ENCODE measurements around the gene CALML5.
A peak's percentile ranks its signal among the peaks of the same experiment; 100 is the strongest.

The CALML5 gene, protein sequence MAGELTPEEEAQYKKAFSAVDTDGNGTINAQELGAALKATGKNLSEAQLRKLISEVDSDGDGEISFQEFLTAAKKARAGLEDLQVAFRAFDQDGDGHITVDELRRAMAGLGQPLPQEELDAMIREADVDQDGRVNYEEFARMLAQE

DNA sequence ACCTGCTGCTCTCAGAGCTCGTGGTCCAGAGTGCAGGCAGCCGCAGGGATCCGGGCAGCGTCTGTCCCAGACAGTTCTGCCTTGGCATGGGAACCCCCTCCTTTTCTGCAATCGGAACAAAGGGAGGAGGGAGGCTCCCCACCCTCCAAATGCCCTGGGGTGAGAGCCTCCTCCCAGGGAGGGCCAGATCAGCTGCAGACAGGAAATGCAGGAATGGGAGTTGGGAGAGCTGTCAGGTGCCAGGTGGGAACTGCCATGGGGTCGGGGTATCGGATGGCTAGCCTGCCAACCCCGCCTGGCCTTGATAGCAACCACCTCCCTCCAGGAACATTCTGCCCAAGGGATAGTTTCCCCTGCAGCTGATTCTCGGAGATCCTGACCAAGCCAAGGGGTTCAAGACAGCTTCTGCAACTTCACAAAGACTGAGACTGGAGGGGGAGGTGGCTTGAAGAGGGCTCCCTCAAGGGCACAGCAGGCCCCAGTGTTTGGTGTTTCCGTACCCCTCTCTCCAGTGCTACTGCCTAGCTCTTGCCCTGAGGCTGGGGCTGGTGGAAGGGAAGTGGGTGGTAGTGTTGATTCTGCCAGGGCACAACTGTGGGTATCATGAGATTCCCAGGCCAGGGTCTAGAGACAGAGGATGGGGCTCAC is at the start of gene CALML5:
Gene CALML5, minus strand, starts transcription at position 78 of the 648 bp plus-strand sequence. CDS start 132 bp downstream, outside the sequence.
- DNase-seq = no peak

DNA sequence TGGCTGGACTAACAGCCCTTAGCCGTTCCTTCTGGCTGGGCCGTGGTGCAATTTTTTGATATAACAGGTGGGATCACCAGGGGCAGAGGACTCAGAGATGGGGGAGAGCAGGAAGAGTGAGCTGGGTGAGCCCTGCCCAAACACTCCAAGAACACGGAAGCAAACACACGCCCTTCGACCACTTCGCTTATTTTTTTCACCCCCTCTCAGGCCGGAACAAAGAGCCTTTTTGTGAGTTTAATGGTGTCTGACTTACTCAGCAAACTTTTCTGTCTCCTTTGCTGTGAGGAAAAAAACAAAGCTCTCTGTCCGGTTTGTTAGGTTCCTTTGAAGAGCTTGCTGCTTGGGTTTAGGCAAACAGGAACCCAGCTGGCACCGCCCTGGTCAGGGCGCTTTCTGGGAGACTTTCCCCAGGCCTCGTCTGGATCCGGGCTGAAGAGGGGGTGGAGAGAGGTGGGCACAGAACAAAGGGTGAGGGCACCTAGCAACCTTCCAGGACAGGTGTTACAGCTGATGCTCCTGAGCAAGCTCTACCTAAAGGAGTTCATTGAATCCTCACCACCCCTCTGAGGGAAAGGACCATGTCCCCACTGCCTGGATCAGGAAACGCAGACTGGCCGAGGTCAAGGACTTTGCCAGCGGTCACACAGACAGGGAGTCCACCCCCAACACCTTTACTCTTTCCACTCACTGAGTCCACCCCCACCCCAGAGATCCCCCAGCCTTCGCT is 48.7 kb upstream of the CALML5 start:
- DNase-seq = no peak

DNA sequence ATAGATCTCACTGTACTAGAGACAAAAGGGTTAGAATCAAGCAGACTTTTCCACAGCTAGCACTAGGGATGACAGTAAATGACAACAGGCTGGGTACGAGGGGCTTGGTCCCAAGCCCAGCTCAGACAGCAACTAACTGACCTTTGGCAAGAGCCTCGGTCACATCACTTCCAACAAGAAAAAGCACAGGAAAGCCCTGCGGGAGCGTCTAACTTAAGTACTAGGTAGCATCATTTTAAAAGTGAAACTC is 48.2 kb upstream of the CALML5 start:
- DNase-seq = no peak

DNA sequence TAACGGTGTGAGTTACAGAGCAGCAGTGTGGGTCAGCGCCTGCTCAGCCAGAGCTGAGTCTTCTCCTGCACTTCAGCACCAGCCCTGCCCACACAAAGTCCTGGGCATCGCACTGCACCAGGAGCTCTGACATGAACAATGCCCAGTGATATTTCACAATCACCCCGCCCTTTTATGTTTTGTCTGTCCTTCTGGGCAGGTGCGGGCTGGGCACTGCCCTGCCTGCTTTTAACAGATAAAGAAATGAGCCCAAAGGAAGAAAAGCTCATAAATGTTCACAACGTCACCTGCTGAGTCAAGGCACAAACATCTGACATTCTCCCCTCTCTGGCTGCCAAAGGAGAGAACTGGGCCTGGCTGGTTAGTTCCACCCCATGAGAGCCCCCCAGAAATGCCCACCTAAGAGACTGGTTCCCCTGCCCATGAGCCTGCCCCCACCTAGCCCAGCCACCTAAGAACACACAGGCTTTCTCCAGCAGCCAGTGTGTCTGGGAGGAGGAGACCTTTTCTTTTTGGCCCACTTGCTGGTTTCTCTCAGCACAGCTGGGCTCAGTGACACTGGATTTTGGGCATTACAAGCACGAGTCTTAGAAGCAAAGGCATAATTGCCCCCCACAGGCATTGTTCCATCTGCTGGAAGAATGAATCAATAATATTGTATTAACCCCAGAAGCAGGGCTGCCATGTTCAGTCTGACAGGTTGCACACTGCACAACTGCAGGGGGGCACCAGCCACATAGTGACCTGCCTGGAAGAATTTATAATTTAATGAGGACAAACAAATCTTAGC is 47.7 kb upstream of the CALML5 start:
- DNase-seq = peak; percentile 21

DNA sequence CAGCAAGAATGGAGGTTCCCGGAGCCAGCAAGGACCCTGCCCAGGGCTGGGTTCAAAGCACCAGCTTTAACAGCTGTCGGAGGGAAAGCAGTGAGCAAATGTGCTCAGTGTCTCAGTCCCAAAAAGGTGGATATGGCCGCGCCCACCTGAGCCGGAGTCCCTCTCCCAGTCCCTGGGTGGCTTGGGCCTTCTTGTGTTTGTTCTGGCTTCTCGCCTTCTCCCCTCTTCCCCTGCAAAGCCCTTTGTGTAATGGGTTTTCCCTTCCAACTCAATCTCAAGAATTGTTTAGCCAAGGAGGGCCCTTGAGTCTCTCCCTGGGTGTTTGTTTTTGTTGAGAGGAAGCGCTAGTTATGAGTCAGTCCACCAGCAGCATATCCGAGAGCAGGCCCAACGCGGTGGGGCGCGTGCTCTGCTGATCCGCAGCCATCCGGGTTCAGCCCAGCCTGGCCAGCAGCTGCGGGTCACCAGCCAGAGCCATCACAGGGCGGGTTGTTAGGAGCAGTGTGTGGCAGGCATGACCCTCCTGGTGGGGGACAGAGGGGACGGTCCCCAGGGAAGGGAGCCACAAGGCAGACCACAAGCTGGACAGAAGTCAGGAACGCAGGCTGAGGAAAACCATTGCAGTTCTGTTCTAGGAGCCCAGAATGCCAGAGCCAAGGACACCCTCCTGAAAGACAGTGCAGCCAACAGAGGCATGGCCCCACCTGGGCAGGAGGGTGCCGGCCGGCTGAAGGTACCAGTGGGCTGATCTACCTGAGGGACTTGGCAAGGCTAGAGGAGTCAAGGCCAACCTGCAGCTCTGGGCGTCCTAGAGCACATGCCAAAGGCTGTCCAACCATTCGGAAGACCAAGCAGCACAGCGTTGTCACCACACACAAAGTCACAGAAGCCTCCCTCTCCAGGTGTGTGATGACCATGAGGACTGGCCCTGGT is 46.7 kb upstream of the CALML5 start:
- DNase-seq = no peak

DNA sequence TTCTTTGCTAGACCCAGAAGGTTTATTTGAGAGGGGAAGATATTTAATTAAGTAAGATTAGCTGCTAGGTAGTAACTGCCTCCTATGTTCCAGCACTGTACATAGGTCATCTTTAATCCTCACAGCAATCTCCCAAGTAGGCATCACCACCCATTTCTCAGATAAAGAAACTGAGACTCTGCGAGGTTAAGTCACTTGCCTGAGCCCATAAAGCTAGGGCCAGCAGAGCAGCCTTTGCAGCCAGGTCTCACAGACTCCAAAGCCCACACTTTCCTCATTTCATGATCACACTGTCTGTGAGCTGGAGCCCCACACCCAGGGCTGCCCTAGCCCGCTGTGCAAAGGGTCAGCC is 46.0 kb upstream of the CALML5 start:
- no peak for DNase-seq

DNA sequence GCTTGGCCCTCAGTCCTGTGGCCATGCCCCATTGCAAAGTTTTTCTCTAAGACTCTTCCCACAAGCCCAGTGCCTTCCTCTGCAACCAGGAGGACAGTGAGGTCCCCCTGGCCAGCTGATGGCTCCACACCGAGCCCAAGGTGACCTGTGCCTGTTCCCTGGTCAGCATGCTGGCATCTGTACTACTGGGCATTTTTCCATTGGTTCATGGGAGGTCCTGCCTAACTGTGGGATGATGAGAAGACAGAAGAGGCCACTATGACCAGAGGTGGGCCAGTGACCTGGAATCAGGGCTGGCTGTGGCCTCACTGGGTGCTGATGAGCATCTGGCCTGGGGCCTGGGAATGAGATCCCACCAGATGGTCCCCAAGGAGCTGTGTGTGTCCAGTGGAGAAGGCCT is 45.6 kb upstream of the CALML5 start:
- no peak for DNase-seq

DNA sequence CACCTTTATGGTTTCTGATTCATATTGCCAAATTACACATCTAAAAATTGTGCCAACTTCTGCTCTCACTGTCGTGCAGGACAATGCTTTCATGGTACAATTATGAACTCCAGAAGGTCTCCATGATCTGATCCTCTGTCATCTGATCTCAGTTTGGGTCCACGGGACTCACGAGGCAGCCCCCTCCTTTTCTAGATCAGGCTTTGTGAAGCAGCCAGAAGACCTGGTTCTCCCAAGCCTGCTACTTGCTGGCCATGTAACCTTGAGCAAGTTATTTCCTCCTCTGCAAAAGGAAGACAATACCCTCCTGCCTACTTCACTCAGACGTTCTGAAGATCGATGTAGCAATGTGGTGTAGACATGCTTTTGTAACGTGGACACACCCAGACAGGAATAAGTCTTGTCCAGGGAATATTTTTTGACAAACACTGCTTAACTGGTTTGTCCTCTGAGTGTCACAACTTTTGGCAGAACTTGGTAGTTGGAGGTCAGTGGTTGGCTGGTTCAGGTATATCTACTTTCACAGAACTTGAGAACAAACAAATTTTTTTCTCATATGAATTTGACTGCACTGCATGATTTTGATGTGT is 44.9 kb upstream of the CALML5 start:
- no peak for DNase-seq

DNA sequence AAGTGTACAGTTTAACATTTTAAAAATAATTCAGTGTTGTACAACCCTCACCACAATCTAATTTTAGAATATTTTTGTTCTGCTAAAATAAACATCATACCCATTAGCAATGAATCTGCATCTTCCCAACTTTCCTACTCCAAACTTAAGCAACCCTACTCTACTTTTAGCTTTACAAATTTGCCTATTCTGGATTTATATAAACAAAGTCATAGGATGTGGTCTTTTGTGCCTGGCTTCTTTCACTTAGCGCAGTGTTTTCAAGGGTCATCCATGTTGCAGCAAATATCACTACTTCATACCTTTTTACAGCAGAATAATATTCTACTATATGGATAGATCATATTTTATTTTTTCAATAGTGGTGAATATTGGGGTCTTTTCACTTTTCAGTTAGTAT is 44.3 kb upstream of the CALML5 start:
- DNase-seq = no peak

DNA sequence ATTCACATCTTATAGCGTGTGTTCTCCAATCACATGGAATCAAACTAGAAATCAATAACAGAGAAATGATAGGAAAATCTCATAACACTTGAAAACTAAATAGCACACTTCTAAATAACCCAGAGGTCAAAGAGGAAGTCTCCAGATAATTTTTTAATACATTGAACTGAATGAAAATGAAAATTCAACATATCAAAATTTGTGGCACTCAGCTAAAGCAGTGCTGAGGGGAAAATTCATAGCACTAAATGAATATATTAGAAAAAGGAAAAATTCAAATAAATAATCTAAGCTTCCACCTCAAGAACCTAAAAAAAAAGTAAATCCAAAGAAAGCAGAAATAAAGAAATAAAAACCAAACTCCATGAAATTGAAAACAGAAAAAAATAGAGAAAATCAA is 42.7 kb upstream of the CALML5 start:
- no peak for DNase-seq

DNA sequence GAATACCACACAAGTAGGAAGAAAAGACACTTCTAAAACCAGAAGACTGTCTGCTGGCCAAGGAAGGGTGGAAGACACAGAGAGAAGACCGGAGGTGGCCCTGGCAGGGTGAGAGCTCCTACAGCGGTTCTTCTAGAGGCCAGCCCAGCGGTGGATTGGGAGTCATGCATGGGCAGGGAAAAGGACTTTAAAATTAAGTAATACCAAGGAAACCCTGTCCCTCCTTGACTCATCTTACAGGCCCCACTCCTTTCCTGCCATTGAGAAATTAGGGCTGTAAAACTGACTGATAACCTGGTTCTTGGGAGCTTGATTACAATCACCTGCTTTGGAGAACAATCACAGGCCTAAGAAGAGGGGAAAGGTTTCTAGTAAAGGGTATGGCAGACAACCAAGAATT is 41.5 kb upstream of the CALML5 start:
- DNase-seq = no peak

DNA sequence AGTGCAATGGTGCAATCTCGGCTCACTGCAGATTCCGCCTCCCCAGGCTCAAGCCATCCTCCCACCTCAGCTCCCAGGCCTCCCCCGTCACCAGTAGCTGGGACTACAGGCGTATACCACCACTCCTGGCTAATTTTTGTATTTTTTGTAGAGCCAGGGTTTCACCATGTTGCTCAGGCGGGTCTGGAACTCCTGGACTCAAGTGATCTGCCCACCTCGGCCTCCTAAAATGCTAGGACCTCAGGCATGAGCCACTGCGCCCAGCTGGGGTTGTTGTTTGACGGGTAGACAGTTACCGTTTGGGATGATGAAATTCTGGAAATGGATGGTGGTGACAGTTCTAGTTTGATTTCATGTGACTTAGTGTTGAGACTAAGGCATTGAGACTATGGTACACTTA is 40.7 kb upstream of the CALML5 start:
- no peak for DNase-seq

DNA sequence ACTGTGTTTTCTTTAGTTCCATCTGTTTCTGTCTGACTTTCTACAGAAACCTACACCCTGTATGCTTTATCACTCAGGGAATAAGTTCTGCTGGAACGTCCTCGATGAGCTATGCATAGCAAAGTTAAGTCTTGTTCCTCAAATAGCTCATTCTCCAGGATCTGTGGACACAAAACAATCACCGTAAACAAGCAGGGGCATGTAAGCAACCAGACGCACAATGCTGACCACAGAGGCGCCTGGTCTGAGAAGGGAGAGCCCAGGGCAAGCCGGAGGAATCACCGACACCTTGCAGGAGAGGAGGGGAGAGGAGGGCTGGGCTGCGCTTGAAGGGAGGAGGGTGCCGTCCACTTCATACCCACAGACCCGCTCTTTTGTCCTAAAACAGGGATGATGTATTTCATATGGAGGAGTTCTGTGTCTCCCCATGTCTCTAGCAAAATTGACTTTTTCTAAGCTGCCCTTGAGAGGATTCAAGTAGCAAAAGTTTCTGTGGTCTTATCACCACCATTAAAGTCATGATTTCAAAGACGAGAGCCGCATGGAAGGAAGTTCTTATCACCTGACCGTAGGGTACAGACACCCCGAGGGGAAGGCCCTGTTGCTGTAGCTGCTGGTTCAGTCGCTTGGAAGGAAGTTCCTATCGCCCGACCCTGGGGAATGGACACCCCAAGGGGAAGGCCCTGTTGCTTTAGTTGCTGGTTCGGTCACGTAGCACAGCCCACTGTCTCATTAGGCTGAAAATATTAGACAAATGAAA is 39.7 kb upstream of the CALML5 start:
- no peak for DNase-seq

DNA sequence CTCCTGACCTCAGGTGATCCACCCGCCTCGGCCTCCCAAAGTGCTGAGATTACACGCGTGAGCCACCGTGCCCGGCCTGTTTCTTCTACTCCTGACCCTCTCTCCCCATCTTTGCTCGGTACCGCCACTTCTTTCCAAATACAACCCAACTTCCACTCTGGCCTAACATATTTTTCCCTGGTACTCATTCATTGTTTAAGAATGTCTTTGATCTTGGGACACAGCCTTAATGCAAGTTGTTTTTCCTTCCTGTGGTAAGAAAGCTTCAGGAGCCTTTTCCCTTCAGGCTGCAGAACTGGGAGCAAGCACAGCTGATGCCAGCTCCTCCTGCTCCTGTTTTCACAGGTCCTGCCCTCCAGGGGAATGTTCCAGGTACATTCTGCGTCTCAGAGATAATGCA is 39.1 kb upstream of the CALML5 start:
- no peak for DNase-seq

DNA sequence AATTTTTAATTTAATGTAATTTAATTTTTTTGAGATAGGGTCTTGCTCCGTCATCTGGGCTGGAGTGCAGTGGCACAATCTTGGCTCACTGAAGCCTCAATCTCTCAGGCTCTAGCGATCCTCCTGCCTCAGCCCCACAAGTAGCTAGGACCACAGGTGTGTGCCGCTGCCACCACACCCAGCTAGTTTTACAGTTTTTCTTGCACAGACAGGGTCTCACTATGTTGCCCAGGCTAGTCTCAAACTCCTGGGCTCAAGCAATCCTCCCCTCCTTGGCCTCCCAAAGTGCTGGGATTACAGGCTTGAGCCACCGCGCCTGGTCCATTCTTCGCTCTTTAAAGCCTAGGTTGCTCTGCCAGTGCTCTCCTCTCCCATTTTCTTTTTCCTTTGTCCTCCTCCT is 38.3 kb upstream of the CALML5 start:
- no peak for DNase-seq

DNA sequence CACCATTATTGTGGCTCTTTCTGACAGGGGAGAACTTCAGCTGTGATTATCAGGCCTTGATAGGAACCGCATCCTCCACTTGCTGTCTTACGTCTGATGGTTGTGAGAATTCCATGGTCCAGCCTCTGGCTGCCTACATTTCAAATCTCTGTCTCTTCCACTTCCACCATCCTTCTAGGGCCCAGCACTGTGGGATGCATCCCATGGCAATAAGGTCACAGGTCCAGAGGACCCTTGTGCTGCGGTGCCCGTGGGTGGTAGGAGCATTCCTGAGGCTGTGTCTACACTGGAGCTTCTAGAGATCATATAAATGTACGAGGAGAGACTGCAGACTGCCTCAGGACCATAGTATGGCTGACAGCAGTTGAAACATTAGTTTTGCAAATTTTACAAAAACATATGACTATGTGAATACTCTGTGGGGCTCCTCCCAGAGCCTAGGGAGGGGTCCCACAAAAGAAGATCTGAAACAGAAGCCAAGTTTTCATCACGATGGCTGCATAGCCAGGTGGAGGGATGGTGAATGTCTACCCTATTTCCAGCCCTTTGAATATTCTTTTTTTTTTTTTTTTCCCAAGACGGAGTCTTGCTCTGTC is 37.2 kb upstream of the CALML5 start:
- DNase-seq = no peak

DNA sequence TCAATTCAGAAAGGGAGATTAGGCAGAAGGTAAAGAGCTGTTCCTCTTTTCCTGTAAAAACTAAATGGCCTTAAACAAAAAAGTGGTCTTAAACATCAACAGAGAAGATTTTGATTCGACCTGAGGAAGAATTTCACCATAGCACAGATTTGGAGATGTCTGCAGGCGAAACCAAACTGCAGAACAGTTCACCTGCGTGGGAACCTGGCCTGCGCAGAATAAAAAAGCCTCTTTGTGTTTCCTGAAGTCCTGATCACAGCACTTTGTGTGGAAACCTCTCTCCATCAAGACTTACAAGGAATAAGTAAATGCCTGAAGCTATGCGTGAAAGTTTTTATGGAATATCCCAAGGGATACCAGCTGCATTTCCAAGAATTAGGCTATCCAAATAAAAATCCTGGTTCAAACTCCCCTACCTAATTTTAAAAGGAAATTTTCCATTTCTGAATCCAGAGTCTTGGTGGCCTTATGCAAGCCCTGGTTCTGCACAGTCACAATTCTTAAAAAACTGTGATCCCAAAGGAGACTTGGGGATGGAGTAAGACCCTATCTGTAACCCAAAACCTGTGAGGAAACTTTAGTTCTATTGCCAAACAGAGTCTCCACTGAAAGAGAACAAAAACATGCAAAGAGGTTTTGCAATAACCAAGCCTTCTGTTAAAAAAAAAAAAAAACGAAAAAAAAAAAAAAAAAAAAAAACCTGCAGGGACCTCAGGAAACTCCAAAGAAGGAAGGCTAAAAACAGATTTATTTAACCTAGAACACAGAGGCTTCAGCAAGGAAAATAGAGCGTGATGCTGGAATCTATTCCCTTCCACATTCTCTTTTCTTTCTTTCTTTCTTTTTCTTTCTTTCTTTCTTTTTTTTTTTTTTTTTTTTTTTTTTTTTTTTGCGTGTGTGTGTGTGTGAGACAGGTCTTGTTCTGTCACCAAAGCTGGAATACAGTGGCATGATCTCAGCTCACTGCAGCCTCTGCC is 35.8 kb upstream of the CALML5 start:
- DNase-seq = no peak

DNA sequence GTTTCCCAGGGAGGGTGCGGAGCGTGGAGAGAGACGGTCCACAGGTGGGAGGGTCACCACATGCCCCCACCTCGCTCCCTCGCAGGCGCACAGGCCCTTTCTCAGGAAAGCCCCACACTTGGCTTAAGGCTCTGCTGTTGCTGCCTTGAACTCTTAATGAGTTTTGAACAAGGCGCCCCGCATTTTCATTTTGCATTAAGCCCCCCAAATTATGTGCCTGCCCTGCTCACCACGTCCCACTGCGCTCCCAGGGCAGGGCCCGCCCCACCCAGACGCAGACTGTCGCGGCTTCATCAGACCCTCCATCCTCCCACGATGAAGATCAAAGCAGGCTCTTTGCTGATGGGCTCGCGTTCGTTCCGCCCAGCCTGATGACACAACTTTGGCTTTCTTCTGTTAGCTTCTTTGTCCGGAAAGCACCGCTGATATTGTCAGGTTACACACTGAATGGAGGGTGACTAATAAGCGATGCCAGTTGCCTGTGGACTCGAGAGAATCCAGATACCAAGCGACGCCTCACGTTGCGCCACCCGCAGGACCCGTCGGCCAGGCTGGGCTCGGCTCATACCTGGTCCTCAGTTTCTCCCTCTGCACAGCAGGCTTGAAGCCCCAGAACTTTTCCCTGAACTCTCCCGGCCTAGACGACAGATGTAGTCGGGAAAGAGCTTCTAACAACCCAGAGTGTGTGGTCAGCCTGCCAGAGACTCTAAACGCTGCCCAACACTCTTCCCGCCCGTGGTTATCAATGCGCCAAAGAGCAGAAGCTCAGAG is 34.9 kb upstream of the CALML5 start:
- no peak for DNase-seq

DNA sequence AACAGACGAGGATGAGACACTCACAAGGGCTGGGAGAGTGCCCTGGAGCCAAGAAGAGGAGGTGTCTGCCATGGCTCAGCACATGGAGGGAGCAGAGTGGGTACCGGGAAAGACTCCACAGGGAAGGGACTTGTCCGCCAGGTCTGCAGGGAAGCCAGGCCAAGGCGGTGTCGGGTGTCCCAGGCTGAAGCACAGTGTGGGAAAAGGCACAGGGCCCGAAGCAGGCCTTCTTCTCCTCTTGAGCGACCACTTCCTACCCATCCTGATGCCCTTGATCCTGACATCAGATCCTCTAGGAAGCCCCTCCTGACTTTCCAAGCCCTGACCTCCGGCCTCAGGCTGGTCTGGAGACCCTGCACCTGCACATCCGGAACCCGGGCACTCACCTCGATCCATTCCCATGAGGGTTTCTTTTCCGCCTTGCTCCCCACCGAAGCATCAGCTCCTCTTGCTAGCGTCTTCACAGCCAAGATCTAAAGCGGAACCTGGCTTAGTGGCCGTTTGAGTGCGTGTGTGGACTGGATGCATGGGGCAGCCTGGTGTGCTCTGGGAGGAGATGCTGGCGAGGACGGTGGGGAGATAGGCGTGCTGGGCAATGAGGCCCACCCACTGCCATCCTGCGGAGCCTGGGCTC is 33.8 kb upstream of the CALML5 start:
- DNase-seq = no peak
